GM23338 (cell line): ENCODE results near the gene FXYD5. TPM values are rescaled to one million over a fixed set of nuclear protein-coding genes. Genes with fewer than 3 reads are reported as not detected.

ENCODE experiments used
- ATAC-seq: fragments of 200-7000 bp; cut with Tn5 transposase; 3 replicates; pipeline ENCODE4 v1.9.1; 2020
- DNase-seq: peaks from one replicate; pipeline ENCODE4 v3.0.0-alpha.2; 2015; ENCODE audit warnings: low spot score
- H2AFZ ChIP-seq: fragments of 200-600 bp; sonication (generic); 2 replicates; pipeline ENCODE4 v1.8.0; 2016; ENCODE audit warnings: antibody characterized with exemption, mild to moderate bottlenecking, moderate library complexity
- H3F3A ChIP-seq: fragments of 200-600 bp; sonication (generic); replicated peaks from 2 replicates; pipeline ENCODE4 v1.8.0; 2017; ENCODE audit warnings: antibody characterized with exemption, mixed run types, low read depth
- H3K27ac ChIP-seq: fragments of 200-600 bp; sonication (generic); 2 replicates; pipeline ENCODE4 v1.6.1; 2016; ENCODE audit warnings: low read depth
- H3K27me3 ChIP-seq: fragments of 200-600 bp; sonication (generic); 2 replicates; pipeline ENCODE4 v1.8.0; 2016; ENCODE audit warnings: mild to moderate bottlenecking, mixed run types, moderate library complexity; ENCODE audit not compliant: insufficient read depth
- H3K36me3 ChIP-seq: fragments of 200-600 bp; sonication (generic); 2 replicates; pipeline ENCODE4 v1.8.0; 2016; ENCODE audit warnings: mild to moderate bottlenecking; ENCODE audit not compliant: insufficient read depth
- H3K4me1 ChIP-seq: fragments of 200-600 bp; sonication (generic); 2 replicates; pipeline ENCODE4 v1.8.0; 2016; ENCODE audit warnings: mild to moderate bottlenecking, moderate library complexity; ENCODE audit not compliant: insufficient read depth
- H3K4me2 ChIP-seq: fragments of 200-600 bp; sonication (generic); 2 replicates; pipeline ENCODE4 v1.7.1; 2017; ENCODE audit warnings: mixed run types
- H3K4me3 ChIP-seq: fragments of 200-600 bp; sonication (generic); 2 replicates; pipeline ENCODE4 v1.6.1; 2016; ENCODE audit warnings: mixed run types
- H3K79me2 ChIP-seq: fragments of 200-600 bp; sonication (generic); replicated peaks from 2 replicates; pipeline ENCODE4 v1.8.0; 2017; ENCODE audit warnings: mild to moderate bottlenecking; ENCODE audit not compliant: insufficient read depth
- H3K9me2 ChIP-seq: fragments of 200-600 bp; sonication (generic); 2 replicates; pipeline ENCODE4 v1.8.0; 2017; ENCODE audit not compliant: insufficient read depth
- H4K20me1 ChIP-seq: fragments of 200-600 bp; sonication (generic); replicated peaks from 2 replicates; pipeline ENCODE4 v1.8.0; 2017; ENCODE audit warnings: mild to moderate bottlenecking; ENCODE audit not compliant: insufficient read depth
- H3K27ac Mint-ChIP-seq: 2 replicates; pipeline ENCODE4 v1.8.0; 2020; ENCODE audit warnings: inconsistent platforms, mild to moderate bottlenecking, moderate library complexity, mixed read lengths
- H3K27me3 Mint-ChIP-seq: 3 replicates; pipeline ENCODE4 v1.8.0; 2022; ENCODE audit warnings: low read depth, mild to moderate bottlenecking, moderate library complexity, mixed read lengths, inconsistent platforms; ENCODE audit not compliant: insufficient read depth, poor library complexity
- H3K36me3 Mint-ChIP-seq: 3 replicates; pipeline ENCODE4 v1.8.0; 2021; ENCODE audit warnings: low read depth, mild to moderate bottlenecking, inconsistent platforms, moderate library complexity, mixed read lengths
- H3K4me1 Mint-ChIP-seq: 3 replicates; pipeline ENCODE4 v1.8.0; 2020; ENCODE audit warnings: mild to moderate bottlenecking, inconsistent platforms, mixed read lengths
- H3K4me3 Mint-ChIP-seq: 3 replicates; pipeline ENCODE4 v1.8.0; 2021; ENCODE audit warnings: moderate library complexity, mild to moderate bottlenecking, inconsistent platforms, mixed read lengths
- H3K9me3 Mint-ChIP-seq: 3 replicates; pipeline ENCODE4 v1.8.0; 2020; ENCODE audit warnings: moderate library complexity, mild to moderate bottlenecking, inconsistent platforms, mixed read lengths
- CREB1 ChIP-seq: fragments of 250-450 bp; sonication (Bioruptor Pico); IDR thresholded peaks from 2 replicates; pipeline ENCODE4 v1.5.0; 2020; ENCODE audit warnings: low read depth, mild to moderate bottlenecking, moderate library complexity
- CTCF ChIP-seq, 2 experiments: fragments of 200-600 bp in 1 of 2; sonication (generic) in 1 of 2; conservative IDR thresholded peaks; 2 replicates each; pipeline versions ENCODE4 v1.5.1 to v1.6.1; 2016 to 2017; ENCODE audit warnings: antibody characterized with exemption in 2 of 2, low read depth in 2 of 2, mild to moderate bottlenecking in 2 of 2, moderate library complexity in 1 of 2
- ETS1 ChIP-seq: IDR thresholded peaks from 2 replicates; pipeline ENCODE4 v1.6.1; 2016; ENCODE audit warnings: antibody characterized with exemption
- EZH2 ChIP-seq: fragments of 200-600 bp; sonication (generic); IDR thresholded peaks from one replicate; pipeline ENCODE4 v1.8.0; 2017; ENCODE audit warnings: antibody characterized with exemption, mild to moderate bottlenecking, low read depth; ENCODE audit not compliant: unreplicated experiment
- EZH2phosphoT487 ChIP-seq: fragments of 200-600 bp; sonication (generic); IDR thresholded peaks from one replicate; pipeline ENCODE4 v1.8.1; 2018; ENCODE audit warnings: antibody characterized with exemption; ENCODE audit not compliant: unreplicated experiment
- JUNB ChIP-seq: IDR thresholded peaks from one replicate; pipeline ENCODE4 v1.6.1; 2016; ENCODE audit warnings: antibody characterized with exemption; ENCODE audit not compliant: unreplicated experiment
- NANOG ChIP-seq: IDR thresholded peaks from 2 replicates; pipeline ENCODE4 v1.6.1; 2016; ENCODE audit warnings: antibody characterized with exemption, borderline replicate concordance
- POLR2AphosphoS5 ChIP-seq: IDR thresholded peaks from 2 replicates; pipeline ENCODE4 v1.6.1; 2016; ENCODE audit warnings: antibody characterized with exemption, low read depth
- REST ChIP-seq: IDR thresholded peaks from one replicate; pipeline ENCODE4 v1.6.1; 2018; ENCODE audit warnings: antibody characterized with exemption; ENCODE audit not compliant: unreplicated experiment
- STAT1 ChIP-seq: IDR thresholded peaks from one replicate; pipeline ENCODE4 v1.6.1; 2016; ENCODE audit warnings: antibody characterized with exemption; ENCODE audit not compliant: unreplicated experiment
- ZNF114 ChIP-seq: fragments of 250-450 bp; sonication (Bioruptor Pico); IDR thresholded peaks from 2 replicates; pipeline ENCODE4 v1.5.0; 2020; ENCODE audit warnings: mild to moderate bottlenecking, moderate library complexity
- ZNF331 ChIP-seq: fragments of 250-450 bp; sonication (Bioruptor Pico); IDR thresholded peaks from 2 replicates; pipeline ENCODE4 v1.5.0; 2020; ENCODE audit warnings: low read depth, mild to moderate bottlenecking, moderate library complexity
- ZNF462 ChIP-seq: fragments of 250-450 bp; sonication (Bioruptor Pico); IDR thresholded peaks from 2 replicates; pipeline ENCODE4 v1.5.0; 2020; ENCODE audit warnings: mild to moderate bottlenecking, moderate library complexity
- polyA plus RNA-seq: library from polyadenylated mRNA; unstranded; fragments of >200 nt; fragmentation: Nextera tagmentation; extraction: Ambion mirVana; gene quantifications from 2 replicates; pipeline ENCODE4 v1.2.1, GENCODE V29; 2016
- total RNA-seq: library from RNA; depleted of rRNA; stranded (reverse); fragments of >200 nt; shearing (Covaris generic); gene quantifications from 2 replicates; pipeline ENCODE4 v1.2.3, GENCODE V29; 2014

Gene FXYD5
- total and polyA plus RNA-seq, 2 experiments from 2014 or later: 97.7 to 233 TPM

GRCh38 chr19:35125749-35126623 is 28.5 kb upstream of the FXYD5 start:
- no peak overlapping the region for H3K27ac ChIP-seq
- Mint-ChIP-seq H3K27me3 (peaks cover 4% of the 10 kb centered on the region), H3K9me3 (no peaks in the 10 kb centered on the region), H3K4me3 (no peak overlapping the region; the same call in 2 of the 3 replicates), H3K4me1 (peaks cover 18% of the 10 kb centered on the region; the same call in 2 of the 3 replicates), H3K36me3 (no peaks in the 10 kb centered on the region), H3K27ac (no peak overlapping the region; the same call in 1 of the 2 replicates)
- TF ChIP-seq NANOG (no peak), ZNF331 (CRISPR knock-in tag) (no peak), EZH2phosphoT487 (no peak), EZH2 (no peak), JUNB (no peak), CTCF (conservative IDR thresholded peaks at IDR 0.05; ENCODE audit: low read depth in 2 of 2) (no peak), ETS1 (no peak), STAT1 (no peak), CREB1 (CRISPR knock-in tag) (no peak), POLR2AphosphoS5 (no peak), ZNF114 (CRISPR knock-in tag) (no peak), REST (no peak), ZNF462 (CRISPR knock-in tag) (no peak)
- no peak overlapping the region for H3K4me3 ChIP-seq
- H3F3A ChIP-seq: no peaks in the 10 kb centered on the region
- H3K4me2 ChIP-seq: no peak overlapping the region
- DNase-seq (no peak), ATAC-seq (no peak)
- no peaks in the 10 kb centered on the region for H3K36me3 ChIP-seq
- H3K27me3 ChIP-seq: no peaks in the 10 kb centered on the region
- no peaks in the 10 kb centered on the region for H3K9me2 ChIP-seq
- H2AFZ ChIP-seq: no peak overlapping the region
- H4K20me1 ChIP-seq: no peaks in the 10 kb centered on the region
- no peaks in the 10 kb centered on the region for H3K79me2 ChIP-seq
- H3K4me1 ChIP-seq: peaks cover 7% of the 10 kb centered on the region
